GM18505 (cell line): ENCODE data around the gene AP3M1.
"Not testable (repeated sequence)": the region's sequence is repeated elsewhere in the genome, so short reads cannot be mapped to it uniquely, and the experiment has no call there.

ENCODE experiments used
- ATAC-seq: cut with Tn5 transposase; IDR thresholded peaks from one replicate; pipeline ENCODE4 v1.9.1; 2021; ENCODE audit not compliant: unreplicated experiment
- POLR2A ChIP-seq: IDR thresholded peaks from 4 replicates; pipeline ENCODE4 v1.6.1; 2011; ENCODE audit warnings: borderline replicate concordance; ENCODE audit not compliant: insufficient read depth, insufficient read length; ENCODE audit errors: extremely low read depth

AP3M1 gene

GRCh38 chr10:74150204-74150989 lies at the start of gene AP3M1:
Gene AP3M1, minus strand, starts transcription at chr10:74150828. Its CDS starts 12,449 bp downstream, at chr10:74138379.
- ATAC-seq: peak; percentile 32
- TF ChIP-seq POLR2A: no peak

GRCh38 chr10:74199315-74199714 lies 48.7 kb upstream of the AP3M1 start:
- TF ChIP-seq POLR2A: no peak
- no peak for ATAC-seq

- no peak for TF ChIP-seq POLR2A
- no peak for ATAC-seq
These were observed 44.4 kb upstream of the AP3M1 start for GRCh38 chr10:74194999-74195398.

GRCh38 chr10:74194545-74194944 lies 43.9 kb upstream of the AP3M1 start:
- ATAC-seq: no peak
- TF ChIP-seq POLR2A: no peak

GRCh38 chr10:74190494-74190893 lies 39.9 kb upstream of the AP3M1 start:
- ATAC-seq: no peak
- no peak for TF ChIP-seq POLR2A

GRCh38 chr10:74189999-74190421 lies 39.4 kb upstream of the AP3M1 start:
- ATAC-seq: peak; percentile 82
- no peak for TF ChIP-seq POLR2A

- not testable (repeated sequence) for ATAC-seq
These were observed 38.0 kb upstream of the AP3M1 start for GRCh38 chr10:74188617-74189016.

- ATAC-seq: no peak
- TF ChIP-seq POLR2A: no peak
These were observed 36.6 kb upstream of the AP3M1 start for GRCh38 chr10:74187237-74187636.

GRCh38 chr10:74186678-74187077 lies 36.0 kb upstream of the AP3M1 start:
- no peak for ATAC-seq
- TF ChIP-seq POLR2A: no peak

GRCh38 chr10:74179111-74179710 lies 28.6 kb upstream of the AP3M1 start:
- no peak for ATAC-seq
- no peak for TF ChIP-seq POLR2A

- no peak for ATAC-seq
- no peak for TF ChIP-seq POLR2A
These were observed 27.6 kb upstream of the AP3M1 start for GRCh38 chr10:74178042-74178791.

- peak; percentile 20 for ATAC-seq
- no peak for TF ChIP-seq POLR2A
These were observed 26.6 kb upstream of the AP3M1 start for GRCh38 chr10:74177140-74177677.

GRCh38 chr10:74176380-74177139 lies 25.9 kb upstream of the AP3M1 start:
- peak; percentile 92 for ATAC-seq
- TF ChIP-seq POLR2A: peak; percentile 91
